Hematopoietic multipotent progenitor cell treated with erythropoietin and hydrocortisone succinate and interleukin-3 and kit ligand, for 8 days (in vitro differentiated cells): ENCODE results near the gene SNRPB.

Source experiments
- DNase-seq: peaks from one replicate; pipeline ENCODE4 v3.0.0-alpha.2; 2015

SNRPB gene

GRCh38 chr20:2418388-2418787 is 52.2 kb downstream of the SNRPB start:
- no peak for DNase-seq

- DNase-seq = no peak
These were observed 53.4 kb downstream of the SNRPB start for GRCh38 chr20:2417213-2417541.

- DNase-seq = no peak
These were observed 53.9 kb downstream of the SNRPB start for GRCh38 chr20:2416541-2417212.
